ENCODE measurements around the gene TUT4.
A peak's percentile ranks its signal among the peaks of the same experiment; 100 is the strongest.

TUT4 gene

GRCh38 chr1:52420713-52421112 is 132.2 kb downstream of the TUT4 start:
- no peak for DNase-seq (ENCODE audit: low spot score)
- in situ Hi-C loops (cut with MboI; ENCODE audit: low pct_unique_long_range_greater_than_20kb, low sequenced_read_pairs, unreplicated experiment): no loop called here
- TF ChIP-seq, protein P1, sequence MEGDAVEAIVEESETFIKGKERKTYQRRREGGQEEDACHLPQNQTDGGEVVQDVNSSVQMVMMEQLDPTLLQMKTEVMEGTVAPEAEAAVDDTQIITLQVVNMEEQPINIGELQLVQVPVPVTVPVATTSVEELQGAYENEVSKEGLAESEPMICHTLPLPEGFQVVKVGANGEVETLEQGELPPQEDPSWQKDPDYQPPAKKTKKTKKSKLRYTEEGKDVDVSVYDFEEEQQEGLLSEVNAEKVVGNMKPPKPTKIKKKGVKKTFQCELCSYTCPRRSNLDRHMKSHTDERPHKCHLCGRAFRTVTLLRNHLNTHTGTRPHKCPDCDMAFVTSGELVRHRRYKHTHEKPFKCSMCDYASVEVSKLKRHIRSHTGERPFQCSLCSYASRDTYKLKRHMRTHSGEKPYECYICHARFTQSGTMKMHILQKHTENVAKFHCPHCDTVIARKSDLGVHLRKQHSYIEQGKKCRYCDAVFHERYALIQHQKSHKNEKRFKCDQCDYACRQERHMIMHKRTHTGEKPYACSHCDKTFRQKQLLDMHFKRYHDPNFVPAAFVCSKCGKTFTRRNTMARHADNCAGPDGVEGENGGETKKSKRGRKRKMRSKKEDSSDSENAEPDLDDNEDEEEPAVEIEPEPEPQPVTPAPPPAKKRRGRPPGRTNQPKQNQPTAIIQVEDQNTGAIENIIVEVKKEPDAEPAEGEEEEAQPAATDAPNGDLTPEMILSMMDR (IDR thresholded peaks at IDR 0.05; ENCODE audit: extremely low read depth, insufficient read depth, missing control alignments): no peak

GRCh38 chr1:52416811-52417210 is 136.1 kb downstream of the TUT4 start:
- DNase-seq (ENCODE audit: low spot score): no peak
- in situ Hi-C loops (cut with MboI; ENCODE audit: low pct_unique_long_range_greater_than_20kb, low sequenced_read_pairs, unreplicated experiment): loop anchor here (10.0 kb wide), 1 partner anchor 268 kb away; no protein-coding TSS in a partner anchor
- TF ChIP-seq, protein P1 (IDR thresholded peaks at IDR 0.05; ENCODE audit: extremely low read depth, insufficient read depth, missing control alignments): no peak

GRCh38 chr1:52414942-52415341 is 137.9 kb downstream of the TUT4 start:
- DNase-seq (ENCODE audit: low spot score): no peak
- TF ChIP-seq, protein P1 (IDR thresholded peaks at IDR 0.05; ENCODE audit: extremely low read depth, insufficient read depth, missing control alignments): no peak
- in situ Hi-C loops (cut with MboI; ENCODE audit: low pct_unique_long_range_greater_than_20kb, low sequenced_read_pairs, unreplicated experiment): loop anchor here (10.0 kb wide), 1 partner anchor 270 kb away; no protein-coding TSS in a partner anchor

DNA sequence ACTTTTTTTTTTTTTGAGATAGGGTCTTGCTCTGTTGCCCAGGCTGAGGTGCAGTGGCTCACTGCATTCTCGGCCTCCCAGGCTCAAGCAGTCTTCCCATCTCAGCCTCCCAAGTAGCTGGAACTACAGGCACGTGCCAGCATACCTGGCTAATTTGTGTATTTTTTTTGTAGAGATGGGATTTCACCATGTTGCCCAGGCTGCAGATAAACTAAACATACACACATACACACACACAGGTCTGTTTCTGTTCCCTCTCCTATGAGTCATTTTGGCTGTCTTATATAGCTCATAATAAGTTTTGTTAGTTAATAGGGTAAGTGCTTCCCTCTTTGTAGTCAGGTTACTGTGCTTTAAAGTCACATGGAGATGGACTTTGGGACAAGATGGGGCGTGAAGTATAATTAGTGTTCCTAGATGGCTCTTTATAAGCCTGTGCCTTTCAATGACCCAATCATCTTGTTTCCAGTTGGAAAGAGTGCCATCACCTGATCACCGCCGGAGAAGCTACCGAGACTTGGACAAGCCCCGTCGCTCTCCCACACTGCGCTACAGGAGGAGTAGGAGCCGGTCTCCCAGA is 139.4 kb downstream of the TUT4 start:
- TF ChIP-seq, protein P1 (IDR thresholded peaks at IDR 0.05; ENCODE audit: extremely low read depth, insufficient read depth, missing control alignments): no peak
- in situ Hi-C loops (cut with MboI; ENCODE audit: low pct_unique_long_range_greater_than_20kb, low sequenced_read_pairs, unreplicated experiment): loop anchor here (10.0 kb wide), 1 partner anchor 271 kb away; no protein-coding TSS in a partner anchor

GRCh38 chr1:52404975-52405338 is 147.9 kb downstream of the TUT4 start:
- DNase-seq (ENCODE audit: low spot score): no peak
- in situ Hi-C loops (cut with MboI; ENCODE audit: low pct_unique_long_range_greater_than_20kb, low sequenced_read_pairs, unreplicated experiment): no loop called here
- TF ChIP-seq, protein P1 (IDR thresholded peaks at IDR 0.05; ENCODE audit: extremely low read depth, insufficient read depth, missing control alignments): no peak

More for the DNA sequence above, 139.4 kb downstream of the TUT4 start:
- no peak for DNase-seq (ENCODE audit: low spot score)

DNA sequence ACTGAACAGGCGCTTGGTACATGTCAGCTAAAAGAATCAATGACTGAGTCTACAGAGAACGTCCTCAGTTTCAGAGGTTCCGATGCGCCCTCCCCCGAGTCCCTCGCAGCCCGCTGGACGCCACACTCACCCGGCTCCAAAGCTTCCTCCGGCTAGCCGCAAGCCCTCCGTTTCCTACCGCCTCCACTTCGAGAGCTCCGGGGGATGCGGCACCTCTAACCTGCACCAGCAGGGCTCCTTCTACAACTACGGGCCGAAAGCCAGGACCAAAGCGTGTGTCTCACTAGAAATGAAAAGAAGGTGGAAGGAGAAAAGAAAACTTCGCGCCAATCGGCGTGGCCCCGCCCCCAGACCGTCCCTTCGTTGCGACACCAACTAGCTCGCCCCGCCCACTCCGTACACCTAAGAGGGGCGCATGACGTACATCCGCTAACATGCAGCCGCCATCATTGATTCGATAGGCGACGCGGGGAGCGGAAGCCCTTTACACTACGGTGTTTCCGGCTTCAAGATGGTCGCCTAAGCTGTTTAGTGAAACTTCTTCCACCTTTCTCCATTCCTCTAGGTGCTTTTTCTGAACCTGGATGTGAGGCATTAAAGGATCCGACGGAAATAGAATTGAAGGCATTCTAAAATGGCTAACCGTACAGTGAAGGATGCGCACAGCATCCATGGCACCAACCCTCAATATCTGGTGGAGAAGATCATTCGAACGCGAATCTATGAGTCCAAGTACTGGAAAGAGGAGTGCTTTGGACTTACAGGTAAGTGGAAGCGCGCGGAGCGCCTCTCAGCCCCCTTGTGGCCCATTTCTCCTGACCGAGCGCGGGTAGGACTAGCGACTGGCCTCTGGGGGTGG is 148.5 kb downstream of the TUT4 start, which contains the start of the genes ORC1 and PRPF38A:
Gene ORC1 (minus strand): TSS at position 308 of the 859 bp plus-strand sequence. CDS start 2,200 bp downstream, outside the sequence.
Gene PRPF38A (plus strand): TSS at position 487 of the 859 bp plus-strand sequence. CDS start 148 bp downstream, at position 635.
- in situ Hi-C loops (cut with MboI; ENCODE audit: low pct_unique_long_range_greater_than_20kb, low sequenced_read_pairs, unreplicated experiment): no loop called here
- TF ChIP-seq, protein P1 (IDR thresholded peaks at IDR 0.05; ENCODE audit: extremely low read depth, insufficient read depth, missing control alignments): peak; percentile 38
- peak; percentile 95 for DNase-seq (ENCODE audit: low spot score)
